ENCODE results near the gene HSPG2.

Gene HSPG2

DNA sequence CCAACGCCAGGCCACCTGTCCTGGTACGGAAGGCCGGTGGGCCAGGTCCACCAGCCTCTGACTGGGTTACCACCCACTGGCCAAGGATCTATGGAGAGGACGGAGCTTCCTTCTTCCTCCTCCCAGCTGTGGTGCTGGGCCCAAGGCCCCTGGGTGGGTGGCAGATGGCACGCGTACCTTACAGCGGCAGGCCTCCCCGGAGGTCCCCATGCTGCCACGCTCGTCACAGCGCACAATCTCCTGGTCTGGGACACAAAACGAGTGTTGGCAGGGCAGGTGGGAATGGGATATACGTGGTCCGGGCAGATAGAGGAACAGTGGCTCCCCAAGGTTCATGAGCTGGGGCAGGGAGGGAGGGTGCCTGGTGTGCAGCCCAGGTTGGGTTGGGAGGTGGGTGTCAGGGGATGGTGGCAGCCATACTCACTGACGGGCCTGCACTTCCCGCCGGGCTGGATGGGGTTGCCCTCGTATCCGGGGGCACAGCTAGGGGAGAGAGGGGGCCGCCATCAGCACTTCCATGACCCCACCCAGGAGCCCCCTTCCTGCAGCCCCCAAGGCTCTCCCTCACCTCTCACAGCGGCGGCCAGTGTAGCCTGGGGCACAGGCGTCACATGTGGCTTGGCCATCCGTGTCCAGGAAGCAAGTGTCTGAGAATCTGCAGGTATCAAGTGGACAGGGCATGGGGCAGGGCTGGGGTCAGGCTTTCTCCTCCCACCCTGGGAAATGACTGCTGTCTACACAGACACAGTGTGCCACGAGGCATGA is 58.9 kb downstream of the HSPG2 start:
- DNase-seq, result no peak

DNA sequence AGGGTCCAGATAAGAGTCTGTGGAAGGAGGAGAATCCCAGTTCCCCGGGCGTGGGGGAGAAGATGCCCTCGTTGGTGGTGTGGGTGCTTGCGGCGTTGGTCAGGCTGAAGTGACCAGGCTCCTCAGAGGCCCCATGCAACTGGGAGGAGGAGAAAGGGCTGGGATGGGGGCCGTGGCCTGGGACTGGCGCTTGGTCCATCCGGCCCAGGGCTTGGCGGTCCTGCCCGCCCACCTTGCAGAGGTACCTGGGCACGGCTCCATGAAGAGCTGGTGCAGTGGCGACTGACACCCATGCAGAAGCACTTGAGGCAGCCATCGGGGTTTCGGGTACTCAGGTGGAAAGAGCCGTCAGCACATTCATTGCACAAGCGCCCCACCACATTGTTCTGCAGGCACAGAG is 60.8 kb downstream of the HSPG2 start:
- no peak for DNase-seq

DNA sequence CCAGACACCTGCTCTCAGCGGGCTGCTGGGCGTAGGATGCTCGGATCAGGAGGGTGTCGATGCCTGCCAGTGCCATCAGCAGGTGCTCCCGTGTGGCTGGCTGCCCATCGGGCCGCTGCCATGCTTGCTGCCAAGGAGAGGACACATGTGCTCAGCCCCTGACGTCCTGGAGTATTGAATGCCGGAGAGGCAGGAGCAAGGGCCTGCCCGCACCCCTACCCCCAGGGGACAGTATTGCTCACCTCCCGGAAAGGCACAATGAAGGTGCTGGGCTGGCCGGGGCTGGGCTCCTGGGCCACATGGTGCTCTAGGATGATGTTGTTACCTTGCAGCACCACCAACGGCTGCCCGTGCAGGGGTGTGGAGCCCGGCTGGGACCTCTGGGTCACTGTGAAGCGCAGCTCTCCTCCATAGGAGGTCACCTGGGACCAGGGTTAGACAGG is 61.5 kb downstream of the HSPG2 start:
- DNase-seq, result no peak

DNA sequence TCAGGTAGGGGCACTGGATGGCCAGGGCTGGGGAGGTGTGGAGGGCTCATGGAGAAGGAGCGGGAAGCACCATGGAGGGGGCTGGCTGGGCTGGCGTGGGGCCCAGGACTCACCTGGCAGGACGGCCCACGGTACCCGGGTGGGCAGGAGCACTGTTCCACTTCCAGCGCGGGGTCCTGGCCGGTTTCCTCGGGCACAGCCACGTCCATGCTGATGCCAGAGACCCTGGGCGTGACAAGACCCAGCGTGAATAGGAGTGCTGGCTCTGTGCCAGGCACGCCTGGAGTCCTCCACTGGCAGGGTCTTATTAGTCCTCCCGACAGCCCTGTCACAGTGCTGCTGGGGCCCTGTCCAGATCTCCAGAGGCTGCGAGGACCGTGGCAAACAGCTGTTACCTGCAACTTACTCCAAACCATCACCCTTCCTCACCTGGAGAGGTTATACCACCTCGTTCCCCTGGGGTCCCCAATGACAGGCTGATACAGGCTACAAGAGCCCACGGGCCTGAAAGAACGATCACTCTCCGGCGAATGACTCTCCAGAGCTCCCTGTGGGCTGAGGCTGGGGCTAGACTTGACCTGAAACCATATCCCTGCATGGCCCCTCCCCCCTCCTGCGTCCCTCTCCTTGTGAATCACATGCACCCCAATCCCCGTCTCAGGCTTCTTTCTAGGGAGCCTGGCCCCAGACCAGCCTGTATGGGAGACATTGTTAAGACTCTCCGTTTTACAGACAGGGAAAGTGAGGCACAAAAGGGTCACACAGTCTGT is 62.1 kb downstream of the HSPG2 start:
- no peak for DNase-seq

DNA sequence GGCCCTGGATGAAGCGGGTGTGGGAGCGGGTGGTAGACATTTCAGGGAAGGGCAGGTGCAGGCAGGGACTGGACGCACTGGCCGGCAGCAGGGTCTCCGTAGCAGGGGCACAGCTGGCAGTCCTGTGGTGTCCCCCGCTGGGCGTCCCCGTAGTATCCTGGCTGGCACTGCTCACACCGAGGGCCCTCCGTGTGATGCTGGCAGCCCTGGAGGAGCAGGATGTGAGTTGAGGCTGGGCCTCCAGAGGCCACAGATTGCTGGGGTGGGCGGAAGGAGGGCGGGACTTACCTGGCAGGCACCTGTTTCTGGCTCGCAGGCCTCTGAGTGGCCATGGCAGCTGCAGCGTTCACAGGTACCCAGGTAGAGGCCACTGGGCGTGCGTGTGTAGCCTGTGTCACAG is 62.8 kb downstream of the HSPG2 start:
- DNase-seq, result no peak

DNA sequence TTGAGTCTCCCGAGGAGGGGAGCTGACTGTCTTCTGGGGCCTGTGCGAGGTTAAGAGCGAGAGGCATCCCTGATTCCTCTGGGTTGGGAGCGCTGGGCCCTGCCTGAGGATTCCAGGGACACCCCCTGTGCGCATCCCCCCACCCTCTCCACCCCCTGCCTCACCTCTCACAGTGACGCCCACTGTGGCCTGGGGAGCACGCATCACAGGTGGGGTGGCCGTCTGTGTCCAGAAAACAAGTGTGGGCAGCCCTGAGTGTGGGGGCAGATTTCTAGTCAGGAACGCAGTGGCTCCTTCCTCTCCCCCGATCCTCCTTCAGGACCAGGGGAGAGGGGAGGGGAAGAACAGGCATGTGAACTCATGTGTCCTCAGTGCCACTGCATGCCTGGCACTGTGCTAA is 63.3 kb downstream of the HSPG2 start:
- DNase-seq, result no peak

DNA sequence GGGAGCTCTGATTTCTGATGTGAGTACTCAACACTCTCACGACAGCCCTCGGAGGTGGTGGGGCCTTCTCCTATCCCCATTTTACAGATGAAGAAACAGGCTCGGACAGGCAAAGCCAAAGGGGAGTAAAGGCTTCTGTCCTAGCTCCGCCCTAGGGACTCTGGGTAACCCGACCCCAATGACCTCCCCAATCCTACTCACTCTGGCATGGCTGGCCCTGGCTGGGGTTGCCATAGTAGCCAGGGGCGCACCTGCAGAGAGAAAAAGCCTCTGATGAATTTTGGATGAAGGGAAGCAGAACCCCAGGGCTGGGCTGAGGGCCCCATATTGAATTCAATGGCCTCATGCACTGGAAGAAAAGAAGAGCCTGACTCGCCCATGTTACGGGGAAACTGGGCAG is 63.9 kb downstream of the HSPG2 start:
- DNase-seq, result no peak

DNA sequence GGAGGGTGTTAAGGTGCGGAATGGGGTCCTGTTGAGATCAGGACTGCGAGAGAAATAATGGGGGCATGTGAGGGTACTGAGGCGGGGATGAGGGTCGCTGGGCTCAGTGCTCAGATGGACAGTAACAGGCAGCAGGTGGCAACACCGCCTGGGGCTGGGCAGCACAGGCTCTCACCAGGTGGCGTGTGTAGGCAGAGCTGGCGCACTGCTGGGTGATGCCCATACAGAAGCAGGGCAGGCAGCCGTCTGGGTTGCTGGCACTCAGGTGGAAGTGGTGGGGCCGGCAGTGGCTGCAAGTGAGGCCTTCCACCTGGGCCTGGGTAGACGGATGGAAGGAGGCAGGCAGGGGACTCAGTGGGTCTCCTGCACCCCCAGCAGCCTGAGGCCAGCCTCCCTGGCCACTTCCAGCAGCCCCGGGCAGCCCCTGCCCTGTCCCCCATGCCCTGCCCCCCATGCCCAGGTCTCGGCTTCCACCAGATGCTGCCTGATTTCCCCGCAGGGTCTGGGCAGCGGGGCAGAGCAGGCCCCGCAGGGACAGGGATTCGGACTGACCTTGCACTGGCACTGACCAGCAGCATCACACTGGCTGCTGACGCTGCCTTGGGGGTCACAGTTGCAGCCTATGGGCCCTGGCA is 64.5 kb downstream of the HSPG2 start:
- no peak for DNase-seq

DNA sequence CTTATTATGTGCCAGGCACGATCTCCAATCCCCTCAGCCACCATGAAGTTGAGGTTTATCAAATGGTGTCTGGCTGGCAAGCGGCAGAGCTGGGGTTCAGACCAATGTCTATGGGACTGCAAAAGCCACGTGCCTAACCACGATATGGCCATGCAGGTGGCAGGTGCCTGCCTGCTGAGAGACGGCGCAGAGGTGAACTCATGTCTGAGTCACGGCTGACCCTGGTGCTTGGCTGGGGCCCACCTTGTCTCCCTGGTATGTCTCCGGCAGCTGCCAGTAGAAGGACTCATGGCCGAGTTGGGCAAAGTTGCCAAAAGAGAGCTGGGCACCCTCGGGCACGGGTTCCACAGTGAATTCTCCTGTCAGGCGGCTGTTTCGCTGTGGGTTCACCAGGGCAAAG is 65.2 kb downstream of the HSPG2 start:
- no peak for DNase-seq

DNA sequence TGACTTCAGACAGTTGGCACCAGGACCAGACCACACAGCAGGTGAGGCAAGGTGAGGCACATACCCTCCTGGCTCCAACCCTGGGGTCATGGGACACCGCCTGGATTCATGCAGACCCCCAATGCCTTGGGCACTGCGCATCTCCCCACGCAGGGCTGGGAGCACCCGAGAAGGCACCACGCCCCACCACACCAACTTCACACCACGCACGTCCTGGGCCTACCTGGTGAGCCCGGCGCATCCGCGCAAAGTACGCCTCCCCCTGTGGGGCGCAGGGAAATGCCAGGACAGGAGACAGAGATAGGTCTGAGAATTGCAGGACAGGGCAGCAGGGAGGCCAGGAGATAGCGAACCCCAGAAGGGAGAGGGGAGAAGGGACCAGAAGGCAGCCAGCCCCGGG is 66.5 kb downstream of the HSPG2 start:
- no peak for DNase-seq

DNA sequence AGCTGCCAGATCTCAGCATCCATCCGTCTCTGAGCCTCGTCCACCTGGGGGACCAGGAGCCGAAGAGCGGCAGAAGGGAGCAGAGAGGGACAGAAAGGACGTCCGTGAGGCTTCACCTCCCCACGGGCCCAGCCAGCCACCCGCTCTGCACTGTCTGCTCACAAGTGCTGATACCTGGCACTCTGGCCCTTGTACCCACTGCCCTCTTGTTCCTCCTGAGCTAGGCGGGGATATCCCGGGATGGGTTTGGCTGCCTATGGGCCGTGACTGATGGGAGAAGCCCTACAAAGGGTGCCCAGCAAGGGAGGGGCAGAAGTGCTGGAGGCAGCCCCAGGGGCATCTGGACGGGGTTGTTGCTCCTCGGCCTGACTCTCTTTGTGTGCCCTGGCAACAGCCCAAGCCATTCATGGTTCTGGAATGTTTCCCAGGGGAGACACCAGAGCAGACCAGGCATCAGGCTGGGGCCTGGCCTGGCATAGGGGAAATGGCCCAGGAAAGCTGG is 67.4 kb downstream of the HSPG2 start:
- no peak for DNase-seq

DNA sequence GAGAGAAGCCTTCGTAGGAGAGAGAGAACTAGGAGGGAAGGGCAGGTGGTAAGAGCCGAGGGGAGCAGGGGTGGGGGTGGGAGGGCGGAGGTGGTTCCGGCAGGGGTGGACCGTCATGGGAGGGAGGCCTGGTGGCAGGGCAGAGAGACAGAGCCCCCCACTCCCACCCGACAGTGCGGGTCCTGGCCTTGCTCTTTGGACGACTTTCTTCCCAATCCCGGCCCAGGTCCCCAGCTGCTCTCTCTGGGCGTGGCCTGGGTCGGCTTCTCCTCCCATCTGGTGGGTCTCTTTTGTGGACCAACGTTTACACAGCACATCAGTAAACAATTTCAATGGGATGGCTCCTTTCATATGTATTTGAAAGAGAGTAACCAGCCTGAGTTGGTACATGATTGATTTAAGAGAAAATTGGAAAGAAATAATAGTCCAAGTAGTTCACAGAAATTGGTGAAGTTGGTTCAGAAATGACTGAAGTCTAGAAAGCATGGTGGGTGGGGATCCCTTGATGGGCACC is 68.1 kb downstream of the HSPG2 start:
- DNase-seq, result no peak

DNA sequence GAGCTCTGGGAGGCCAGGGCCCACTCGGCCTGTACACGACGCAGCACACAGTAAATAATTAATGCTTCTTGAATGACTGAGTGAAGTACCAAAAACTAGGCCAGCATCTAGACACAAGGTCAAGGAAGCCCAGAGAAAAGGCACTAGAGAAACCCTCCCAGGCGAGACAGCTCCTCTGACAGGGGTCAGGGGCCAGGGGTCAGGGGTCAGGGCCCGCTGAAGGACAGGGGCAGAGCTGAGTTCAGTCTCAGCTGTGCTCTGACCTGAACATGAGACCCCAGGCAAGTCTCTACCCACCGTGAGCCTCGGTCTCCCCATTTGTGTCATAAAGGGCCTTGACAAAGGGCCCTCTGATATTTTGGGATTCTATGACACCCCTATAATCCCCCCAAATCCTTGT is 68.6 kb downstream of the HSPG2 start:
- DNase-seq, result no peak

DNA sequence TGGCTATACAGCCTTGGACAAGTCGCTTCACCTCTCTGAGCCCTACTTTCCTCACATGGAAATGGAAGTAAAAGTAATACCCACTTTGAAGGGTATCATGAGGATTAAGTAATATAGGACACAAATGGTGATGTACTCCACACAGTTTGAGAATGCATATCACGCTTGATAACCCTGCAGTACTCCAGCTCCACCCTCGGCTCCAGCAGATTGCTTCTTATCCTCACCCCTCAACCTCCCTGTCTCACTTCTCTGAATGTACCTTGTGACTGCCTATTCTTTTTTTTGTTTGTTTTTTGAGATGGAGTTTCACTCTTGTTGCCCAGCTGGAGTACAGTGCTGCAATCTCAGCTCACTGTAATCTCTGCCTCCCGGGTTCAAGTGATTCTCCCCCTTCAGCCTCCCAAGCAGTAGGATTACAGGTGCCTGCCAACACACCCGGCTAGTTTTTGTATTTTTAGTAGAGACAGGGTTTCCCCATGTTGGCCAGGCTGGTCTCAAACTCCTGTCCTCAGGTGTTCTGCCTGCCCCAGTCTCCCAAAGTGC is 69.6 kb downstream of the HSPG2 start:
- no peak for DNase-seq

DNA sequence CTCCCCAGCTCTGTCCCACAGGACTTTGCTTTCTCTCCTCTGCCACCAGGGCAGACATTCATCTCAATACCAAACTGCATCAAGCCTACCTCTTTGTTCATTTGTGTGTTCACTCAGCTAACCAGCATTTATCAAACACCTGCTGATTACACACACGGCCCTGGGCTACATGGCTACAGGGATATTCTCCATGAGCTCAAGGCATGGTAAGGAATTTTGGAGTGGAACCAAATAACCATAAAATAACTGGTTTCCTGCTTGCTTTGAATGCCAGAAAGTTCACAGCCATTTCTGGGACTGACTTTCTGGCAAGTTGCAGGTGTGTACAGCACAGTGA is 70.4 kb downstream of the HSPG2 start:
- DNase-seq, result no peak

DNA sequence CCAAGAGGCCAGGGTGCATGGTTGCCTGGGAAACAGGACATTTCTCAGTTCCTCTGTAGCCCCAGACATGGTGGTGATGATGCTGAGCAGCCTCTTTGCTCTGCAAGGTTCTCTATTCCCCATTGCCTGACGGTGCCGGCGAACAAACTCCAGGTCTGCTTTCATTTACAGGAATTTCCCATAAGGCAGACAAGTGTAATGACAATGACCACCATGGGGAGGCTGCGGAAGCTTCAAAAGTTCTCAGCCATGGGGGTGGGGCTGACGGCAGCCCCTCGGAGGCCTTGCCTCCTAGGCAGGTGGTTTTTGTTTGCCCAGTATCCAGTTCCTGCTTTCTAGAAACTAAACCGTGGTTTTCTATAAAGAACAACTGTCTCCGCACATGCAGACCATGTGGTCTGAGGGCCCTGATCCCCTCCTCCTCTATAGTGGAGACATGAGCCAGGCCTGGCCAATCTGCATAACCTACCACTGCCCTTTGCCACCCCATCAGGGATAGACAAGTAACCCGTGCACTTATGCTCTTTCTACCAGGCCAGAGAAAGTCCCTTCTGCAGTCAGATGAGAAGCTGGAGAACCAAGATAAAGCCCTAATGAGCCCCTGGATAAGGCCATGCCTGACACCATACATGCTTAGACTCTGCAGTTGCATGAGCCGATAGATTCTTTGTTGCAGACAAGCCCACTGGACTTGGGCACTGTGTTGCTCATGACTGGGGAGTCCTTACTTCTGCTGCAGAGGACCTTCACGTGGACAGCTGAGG is 71.0 kb downstream of the HSPG2 start:
- no peak for DNase-seq

DNA sequence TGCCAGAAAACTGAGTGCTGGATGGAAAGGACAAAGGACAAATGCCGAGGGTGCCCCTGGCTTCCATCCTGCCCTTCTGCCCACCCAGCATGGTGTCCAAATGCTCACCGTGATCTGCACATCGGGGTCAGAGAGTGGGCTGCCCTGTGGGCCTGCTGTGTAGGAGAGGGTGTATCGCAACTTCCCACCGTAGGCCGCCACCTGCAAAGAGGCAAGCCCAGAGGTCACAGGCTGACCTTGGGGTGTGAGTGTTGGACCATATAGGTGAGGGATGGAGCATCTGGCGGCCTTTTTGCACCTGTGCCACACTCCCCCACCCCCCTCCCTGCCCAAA is 71.5 kb downstream of the HSPG2 start:
- DNase-seq, result no peak

DNA sequence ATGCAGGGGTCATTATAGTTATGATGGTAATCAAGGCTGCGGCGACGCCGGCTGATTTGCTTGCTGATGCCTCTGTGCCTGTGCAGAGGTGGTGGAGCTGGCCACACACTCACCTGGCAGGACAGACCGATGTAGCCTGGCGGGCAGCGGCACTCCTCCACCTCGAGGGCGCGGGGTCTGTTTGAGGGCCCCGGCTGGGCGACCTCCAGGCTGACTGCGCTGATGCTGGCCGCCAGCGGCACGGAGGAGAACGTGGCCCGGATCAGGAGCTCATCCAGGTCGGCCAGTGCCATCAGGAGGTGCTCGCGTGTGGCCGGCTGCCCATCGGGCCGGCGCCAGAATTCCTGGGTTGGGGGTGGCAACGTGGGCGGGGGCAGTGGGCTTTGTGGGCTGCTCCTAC is 72.4 kb downstream of the HSPG2 start:
- no peak for DNase-seq

DNA sequence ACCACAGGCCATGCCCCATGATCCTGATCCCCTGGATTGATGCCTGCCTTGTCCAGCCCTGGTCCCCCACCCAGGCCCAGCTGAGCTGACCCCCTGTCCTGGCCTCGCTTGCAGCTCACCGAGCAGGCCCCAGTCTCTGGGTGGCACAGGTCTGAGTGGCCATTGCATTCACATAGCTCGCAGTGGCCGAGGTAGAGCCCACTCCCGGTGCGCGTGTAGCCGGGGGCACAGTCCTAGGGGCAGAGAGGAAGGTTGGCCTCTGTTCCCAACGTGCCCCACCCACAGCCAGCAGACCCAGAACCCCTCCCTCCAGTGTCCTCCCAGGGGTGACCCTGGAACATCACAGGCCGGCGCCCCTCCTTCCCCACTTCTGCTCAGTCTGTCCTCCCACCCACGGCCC is 73.1 kb downstream of the HSPG2 start:
- DNase-seq, result no peak

DNA sequence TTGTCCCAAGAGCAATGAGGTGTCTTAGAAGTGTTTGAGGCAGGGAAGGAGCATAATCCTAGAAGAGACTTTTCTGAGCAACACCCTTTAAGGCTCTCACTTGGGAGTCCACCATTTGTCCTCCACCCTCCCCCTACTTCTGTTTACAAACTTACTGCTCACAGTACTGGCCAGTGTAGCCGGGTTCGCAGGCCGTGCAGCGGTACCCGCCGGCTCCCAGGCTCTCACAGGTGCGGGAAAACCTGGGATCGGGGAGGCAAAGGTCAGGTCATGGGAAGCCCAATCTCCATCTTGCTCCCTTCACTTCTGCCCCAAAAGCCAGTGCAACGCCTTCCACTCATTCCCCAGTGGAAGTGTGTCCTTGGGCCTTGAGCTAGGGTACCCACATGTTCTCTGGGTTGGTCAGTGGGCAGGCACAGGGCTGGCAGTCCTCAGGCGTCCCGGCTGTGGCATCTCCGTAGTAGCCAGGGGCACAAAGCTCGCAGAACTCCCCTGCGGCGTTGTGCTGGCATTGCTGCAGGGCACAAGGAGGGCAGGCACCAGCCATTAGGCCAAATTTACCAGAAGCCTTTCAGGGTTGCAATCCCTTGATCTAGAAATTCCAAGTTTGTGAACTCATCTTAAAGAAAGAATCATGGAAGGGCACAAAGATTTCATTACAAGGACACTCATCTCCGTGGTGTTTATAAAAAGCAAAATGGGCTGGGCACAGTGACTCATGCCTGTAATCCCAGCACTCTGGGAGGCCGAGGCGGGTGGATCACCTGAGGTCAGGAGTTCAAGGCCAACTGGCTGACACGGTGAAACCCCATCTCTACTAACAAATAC is 75.3 kb downstream of the HSPG2 start:
- DNase-seq, result no peak

DNA sequence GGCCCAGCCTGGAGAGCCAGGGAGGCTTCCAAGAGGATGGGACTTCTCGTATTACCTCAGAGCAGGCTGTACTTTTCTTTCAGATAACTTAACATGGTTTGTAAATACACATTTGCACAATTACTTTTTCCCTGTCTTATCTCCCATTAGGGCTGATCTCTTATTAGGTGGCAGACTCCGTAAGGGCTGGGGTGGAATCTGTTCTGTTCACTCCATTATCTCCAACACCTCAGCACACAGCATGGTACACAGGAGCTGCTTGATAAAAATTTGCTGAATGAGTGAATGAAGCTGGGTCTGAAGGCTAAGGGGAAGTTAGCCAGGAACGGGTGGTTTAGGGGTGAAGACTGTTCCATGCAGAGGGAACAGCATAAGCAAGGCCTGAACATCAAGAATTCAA is 76.1 kb downstream of the HSPG2 start:
- DNase-seq, result no peak

DNA sequence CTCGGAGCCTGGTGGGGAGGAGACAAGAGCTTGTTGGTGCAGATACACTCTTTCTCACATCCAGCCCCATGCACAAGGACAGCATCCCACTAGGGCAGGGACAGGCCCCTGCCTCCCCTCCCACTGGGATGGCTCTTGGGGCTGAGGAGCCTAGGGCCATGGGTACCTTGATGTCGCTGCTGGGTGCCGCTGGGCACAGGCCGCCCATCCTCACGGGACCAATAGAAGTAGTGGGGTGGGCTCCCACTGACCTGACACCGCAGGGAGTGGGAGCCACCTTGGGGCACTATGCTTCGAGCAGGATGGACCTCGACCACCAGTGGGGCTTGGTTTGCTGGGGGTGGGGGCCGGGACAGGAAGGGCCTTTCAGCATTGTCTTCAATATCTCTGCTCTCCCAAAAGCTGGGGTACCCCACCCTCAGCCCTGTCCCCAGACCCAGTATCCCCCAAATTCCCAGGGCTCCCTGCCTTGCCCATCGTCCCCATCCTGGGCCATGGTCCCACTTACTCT is 77.4 kb downstream of the HSPG2 start:
- no peak for DNase-seq
